ENCODE data around the gene PURB. TPM values are rescaled to one million over a fixed set of nuclear protein-coding genes. Genes with fewer than 3 reads are reported as not detected.

The PURB gene
- total and polyA plus RNA-seq, 10 of the 15 experiments (the other 5 are each of a cell fraction or from before 2014, with no cell fraction given), result 0.77 to 18.6 (median 8.9) TPM

DNA sequence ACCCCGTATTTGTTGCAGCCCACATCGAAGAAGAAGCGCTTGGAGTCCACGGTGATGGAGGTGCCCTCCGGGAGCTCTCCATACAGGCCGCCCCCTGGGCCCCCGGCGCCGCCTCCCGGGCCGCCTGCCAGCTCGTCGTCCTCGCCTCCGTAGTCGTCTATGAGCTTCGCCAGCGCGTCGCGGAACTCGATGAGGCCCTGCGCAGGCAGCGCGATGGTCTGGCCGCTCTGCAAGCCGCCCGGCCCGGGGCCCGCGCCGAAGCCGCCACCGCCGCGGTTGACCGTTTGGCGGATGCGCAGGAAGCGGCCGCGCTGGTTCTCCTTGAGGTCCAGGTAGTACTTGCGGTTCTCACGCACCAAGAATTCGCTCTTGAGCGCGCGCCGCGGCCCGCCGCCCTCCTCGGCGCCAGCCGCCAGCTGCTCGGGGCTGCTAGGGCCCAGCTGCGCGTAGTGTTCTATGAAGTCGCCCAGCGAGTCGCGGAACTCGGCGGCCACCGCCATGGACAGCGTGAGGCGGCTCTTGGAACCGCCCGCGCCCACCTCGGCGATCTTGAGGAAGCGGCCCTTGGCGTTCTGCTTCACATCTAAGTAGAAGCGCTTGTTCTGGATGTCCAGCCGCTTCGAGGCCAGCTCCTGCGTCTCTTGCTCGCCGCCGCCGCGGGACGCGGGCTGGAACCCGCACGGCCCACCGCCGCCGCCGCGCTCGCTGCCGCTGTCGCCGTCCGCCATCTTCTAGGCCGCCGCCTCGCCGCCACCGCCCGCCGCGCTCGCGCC lies 523 bp downstream of the PURB start (continued):
- TF ChIP-seq ZNF207 (IDR thresholded peaks at IDR 0.05; ENCODE audit: borderline replicate concordance) (peak; percentile 55; the same call in 1 of the 2 replicates), EZH2 (IDR thresholded peaks at IDR 0.05; ENCODE audit: borderline replicate concordance, control insufficient read depth, low read depth, low read length) (no peak), STAT1 (conservative IDR thresholded peaks at IDR 0.05) (no peak), DPF2 (IDR thresholded peaks at IDR 0.05) (peak; percentile 42; the same call in 1 of the 2 replicates), HCFC1 (IDR thresholded peaks at IDR 0.05; ENCODE audit: low read length) (no peak), FOS (IDR thresholded peaks at IDR 0.05; ENCODE audit: borderline replicate concordance, extremely low read depth, insufficient read length) (no peak), TAF1 (IDR thresholded peaks at IDR 0.05; ENCODE audit: borderline replicate concordance, low read depth, low read length) (peak; percentile 56; the same call in 1 of the 2 replicates), RCOR1 (conservative IDR thresholded peaks at IDR 0.05; ENCODE audit: low read depth, low read length) (no peak), RAD51 (IDR thresholded peaks at IDR 0.05) (no peak), PAX5 (IDR thresholded peaks at IDR 0.05; ENCODE audit: borderline replicate concordance, low read depth, low read length) (no peak), SPI1 (IDR thresholded peaks at IDR 0.05; ENCODE audit: borderline replicate concordance, insufficient read depth, low read depth, low read length) (no peak), POLR2A (IDR thresholded peaks at IDR 0.05; ENCODE audit: low read depth, low read length) (peak; percentile 72), MEF2B (IDR thresholded peaks at IDR 0.05; ENCODE audit: partially characterized antibody, poor library complexity, severe bottlenecking) (no peak), NFYB (IDR thresholded peaks at IDR 0.05; ENCODE audit: insufficient read depth, low read depth, low read length) (no peak), STAT3 (IDR thresholded peaks at IDR 0.05; ENCODE audit: low read depth, low read length) (no peak), POLR2AphosphoS5 (IDR thresholded peaks at IDR 0.05; ENCODE audit: low read length) (peak; percentile 67; the same call in 1 of the 2 replicates)
- TF ChIP-seq, protein P1, sequence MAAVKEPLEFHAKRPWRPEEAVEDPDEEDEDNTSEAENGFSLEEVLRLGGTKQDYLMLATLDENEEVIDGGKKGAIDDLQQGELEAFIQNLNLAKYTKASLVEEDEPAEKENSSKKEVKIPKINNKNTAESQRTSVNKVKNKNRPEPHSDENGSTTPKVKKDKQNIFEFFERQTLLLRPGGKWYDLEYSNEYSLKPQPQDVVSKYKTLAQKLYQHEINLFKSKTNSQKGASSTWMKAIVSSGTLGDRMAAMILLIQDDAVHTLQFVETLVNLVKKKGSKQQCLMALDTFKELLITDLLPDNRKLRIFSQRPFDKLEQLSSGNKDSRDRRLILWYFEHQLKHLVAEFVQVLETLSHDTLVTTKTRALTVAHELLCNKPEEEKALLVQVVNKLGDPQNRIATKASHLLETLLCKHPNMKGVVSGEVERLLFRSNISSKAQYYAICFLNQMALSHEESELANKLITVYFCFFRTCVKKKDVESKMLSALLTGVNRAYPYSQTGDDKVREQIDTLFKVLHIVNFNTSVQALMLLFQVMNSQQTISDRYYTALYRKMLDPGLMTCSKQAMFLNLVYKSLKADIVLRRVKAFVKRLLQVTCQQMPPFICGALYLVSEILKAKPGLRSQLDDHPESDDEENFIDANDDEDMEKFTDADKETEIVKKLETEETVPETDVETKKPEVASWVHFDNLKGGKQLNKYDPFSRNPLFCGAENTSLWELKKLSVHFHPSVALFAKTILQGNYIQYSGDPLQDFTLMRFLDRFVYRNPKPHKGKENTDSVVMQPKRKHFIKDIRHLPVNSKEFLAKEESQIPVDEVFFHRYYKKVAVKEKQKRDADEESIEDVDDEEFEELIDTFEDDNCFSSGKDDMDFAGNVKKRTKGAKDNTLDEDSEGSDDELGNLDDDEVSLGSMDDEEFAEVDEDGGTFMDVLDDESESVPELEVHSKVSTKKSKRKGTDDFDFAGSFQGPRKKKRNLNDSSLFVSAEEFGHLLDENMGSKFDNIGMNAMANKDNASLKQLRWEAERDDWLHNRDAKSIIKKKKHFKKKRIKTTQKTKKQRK (IDR thresholded peaks at IDR 0.05; ENCODE audit: low read depth, low read length), result no peak
- TF ChIP-seq, protein P2, sequence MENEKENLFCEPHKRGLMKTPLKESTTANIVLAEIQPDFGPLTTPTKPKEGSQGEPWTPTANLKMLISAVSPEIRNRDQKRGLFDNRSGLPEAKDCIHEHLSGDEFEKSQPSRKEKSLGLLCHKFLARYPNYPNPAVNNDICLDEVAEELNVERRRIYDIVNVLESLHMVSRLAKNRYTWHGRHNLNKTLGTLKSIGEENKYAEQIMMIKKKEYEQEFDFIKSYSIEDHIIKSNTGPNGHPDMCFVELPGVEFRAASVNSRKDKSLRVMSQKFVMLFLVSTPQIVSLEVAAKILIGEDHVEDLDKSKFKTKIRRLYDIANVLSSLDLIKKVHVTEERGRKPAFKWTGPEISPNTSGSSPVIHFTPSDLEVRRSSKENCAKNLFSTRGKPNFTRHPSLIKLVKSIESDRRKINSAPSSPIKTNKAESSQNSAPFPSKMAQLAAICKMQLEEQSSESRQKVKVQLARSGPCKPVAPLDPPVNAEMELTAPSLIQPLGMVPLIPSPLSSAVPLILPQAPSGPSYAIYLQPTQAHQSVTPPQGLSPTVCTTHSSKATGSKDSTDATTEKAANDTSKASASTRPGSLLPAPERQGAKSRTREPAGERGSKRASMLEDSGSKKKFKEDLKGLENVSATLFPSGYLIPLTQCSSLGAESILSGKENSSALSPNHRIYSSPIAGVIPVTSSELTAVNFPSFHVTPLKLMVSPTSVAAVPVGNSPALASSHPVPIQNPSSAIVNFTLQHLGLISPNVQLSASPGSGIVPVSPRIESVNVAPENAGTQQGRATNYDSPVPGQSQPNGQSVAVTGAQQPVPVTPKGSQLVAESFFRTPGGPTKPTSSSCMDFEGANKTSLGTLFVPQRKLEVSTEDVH (IDR thresholded peaks at IDR 0.05; ENCODE audit: low read depth, partially characterized antibody), result no peak
- TF ChIP-seq, protein P3, sequence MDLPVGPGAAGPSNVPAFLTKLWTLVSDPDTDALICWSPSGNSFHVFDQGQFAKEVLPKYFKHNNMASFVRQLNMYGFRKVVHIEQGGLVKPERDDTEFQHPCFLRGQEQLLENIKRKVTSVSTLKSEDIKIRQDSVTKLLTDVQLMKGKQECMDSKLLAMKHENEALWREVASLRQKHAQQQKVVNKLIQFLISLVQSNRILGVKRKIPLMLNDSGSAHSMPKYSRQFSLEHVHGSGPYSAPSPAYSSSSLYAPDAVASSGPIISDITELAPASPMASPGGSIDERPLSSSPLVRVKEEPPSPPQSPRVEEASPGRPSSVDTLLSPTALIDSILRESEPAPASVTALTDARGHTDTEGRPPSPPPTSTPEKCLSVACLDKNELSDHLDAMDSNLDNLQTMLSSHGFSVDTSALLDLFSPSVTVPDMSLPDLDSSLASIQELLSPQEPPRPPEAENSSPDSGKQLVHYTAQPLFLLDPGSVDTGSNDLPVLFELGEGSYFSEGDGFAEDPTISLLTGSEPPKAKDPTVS (IDR thresholded peaks at IDR 0.05; ENCODE audit: low read depth, low read length), result no peak
